ENCODE results near the gene GAS5.
"Not testable (repeated sequence)": the region's sequence is repeated elsewhere in the genome, so short reads cannot be mapped to it uniquely, and the experiment has no call there.

GAS5 gene

GRCh38 chr1:173867753-173868265 lies at the start of gene GAS5:
Gene GAS5, minus strand, starts transcription at chr1:173867989.
- DNase-seq, result peak; percentile 100

- DNase-seq, result no peak
These were observed 49.4 kb upstream of the GAS5 start, which contains the start of gene SERPINC1 for GRCh38 chr1:173917149-173917548. Gene SERPINC1, minus strand, starts transcription at chr1:173917327. Its CDS starts 68 bp downstream, at chr1:173917259.

GRCh38 chr1:173916667-173917066 lies 48.9 kb upstream of the GAS5 start:
- DNase-seq, result no peak

- no peak for DNase-seq
These were observed 47.8 kb upstream of the GAS5 start for GRCh38 chr1:173915596-173915995.

- peak; percentile 25 for DNase-seq
These were observed 46.6 kb upstream of the GAS5 start for GRCh38 chr1:173914366-173914871.

GRCh38 chr1:173913111-173913510 lies 45.3 kb upstream of the GAS5 start:
- DNase-seq, result no peak

GRCh38 chr1:173903827-173904531 lies 36.2 kb upstream of the GAS5 start:
- no peak for DNase-seq

- no peak for DNase-seq
These were observed 33.2 kb upstream of the GAS5 start for GRCh38 chr1:173900992-173901391.

GRCh38 chr1:173900427-173900826 lies 32.6 kb upstream of the GAS5 start:
- DNase-seq, result no peak

GRCh38 chr1:173894189-173894588 lies 26.4 kb upstream of the GAS5 start:
- DNase-seq, result no peak

GRCh38 chr1:173893611-173894010 lies 25.8 kb upstream of the GAS5 start:
- DNase-seq, result no peak

GRCh38 chr1:173889885-173890284 lies 22.1 kb upstream of the GAS5 start:
- DNase-seq, result no peak

GRCh38 chr1:173888749-173889148 lies 21.0 kb upstream of the GAS5 start:
- DNase-seq, result no peak

- no peak for DNase-seq
These were observed 19.8 kb upstream of the GAS5 start for GRCh38 chr1:173887627-173888026.

GRCh38 chr1:173886746-173887611 lies 19.2 kb upstream of the GAS5 start:
- DNase-seq, result no peak

- no peak for DNase-seq
These were observed 16.9 kb upstream of the GAS5 start for GRCh38 chr1:173884701-173885100.

- not testable (repeated sequence) for DNase-seq
These were observed 13.3 kb upstream of the GAS5 start for GRCh38 chr1:173881117-173881516.

GRCh38 chr1:173878251-173878650 lies 10.5 kb upstream of the GAS5 start:
- no peak for DNase-seq

- DNase-seq, result no peak
These were observed 8.9 kb upstream of the GAS5 start for GRCh38 chr1:173876732-173877131.

GRCh38 chr1:173871500-173871899 lies 3.7 kb upstream of the GAS5 start:
- no peak for DNase-seq

- DNase-seq, result no peak
These were observed 3.3 kb upstream of the GAS5 start for GRCh38 chr1:173871091-173871490.

GRCh38 chr1:173870252-173871075 lies 2.7 kb upstream of the GAS5 start:
- DNase-seq, result no peak

- DNase-seq, result no peak
These were observed 1.2 kb upstream of the GAS5 start for GRCh38 chr1:173869021-173869359.

Data from NCI-H1048 (cell line).